ENCODE data around the gene RNF150.

DNA sequence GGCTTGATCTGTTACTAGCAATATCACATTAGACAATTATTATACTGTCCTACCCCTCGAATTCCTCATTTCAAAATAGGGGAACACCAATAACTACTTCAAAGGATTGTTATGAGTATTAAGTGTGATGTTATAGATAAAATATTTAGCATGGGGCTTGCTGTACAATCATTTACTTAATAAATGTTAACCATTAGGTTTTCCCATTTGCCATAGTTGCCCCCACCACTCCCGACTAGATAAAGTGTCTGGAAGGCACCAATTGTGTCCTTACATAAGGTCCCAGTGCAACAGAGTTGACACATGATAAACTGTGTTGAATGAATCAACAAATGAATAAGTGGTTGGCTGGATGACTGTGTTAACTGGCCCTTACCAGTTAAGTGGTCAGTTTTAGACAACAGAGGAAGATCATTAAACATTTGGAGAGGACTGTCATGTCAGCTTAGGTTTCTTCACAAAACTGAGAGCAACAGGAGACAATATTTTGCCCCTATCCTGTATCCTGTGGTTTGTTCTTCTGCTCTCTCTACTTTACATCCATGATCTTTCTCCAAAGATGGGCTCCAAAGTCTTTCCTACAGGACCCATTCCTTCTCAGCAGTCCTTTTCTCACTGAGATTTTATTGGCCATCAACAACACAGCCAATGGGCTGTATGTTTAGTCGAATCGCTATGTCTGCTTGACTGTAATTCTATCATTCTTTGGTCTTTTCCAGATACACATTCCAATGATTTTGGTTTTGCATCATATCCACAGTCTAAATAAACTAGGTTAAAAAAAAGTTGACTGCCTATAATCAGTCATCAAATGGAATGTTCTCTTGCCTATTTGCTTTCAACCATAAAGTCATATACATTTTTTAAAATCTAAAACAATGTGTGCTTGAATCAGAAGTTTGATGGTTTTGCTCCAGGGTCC lies 74.4 kb downstream of the RNF150 start:
- TF ChIP-seq, protein P1, sequence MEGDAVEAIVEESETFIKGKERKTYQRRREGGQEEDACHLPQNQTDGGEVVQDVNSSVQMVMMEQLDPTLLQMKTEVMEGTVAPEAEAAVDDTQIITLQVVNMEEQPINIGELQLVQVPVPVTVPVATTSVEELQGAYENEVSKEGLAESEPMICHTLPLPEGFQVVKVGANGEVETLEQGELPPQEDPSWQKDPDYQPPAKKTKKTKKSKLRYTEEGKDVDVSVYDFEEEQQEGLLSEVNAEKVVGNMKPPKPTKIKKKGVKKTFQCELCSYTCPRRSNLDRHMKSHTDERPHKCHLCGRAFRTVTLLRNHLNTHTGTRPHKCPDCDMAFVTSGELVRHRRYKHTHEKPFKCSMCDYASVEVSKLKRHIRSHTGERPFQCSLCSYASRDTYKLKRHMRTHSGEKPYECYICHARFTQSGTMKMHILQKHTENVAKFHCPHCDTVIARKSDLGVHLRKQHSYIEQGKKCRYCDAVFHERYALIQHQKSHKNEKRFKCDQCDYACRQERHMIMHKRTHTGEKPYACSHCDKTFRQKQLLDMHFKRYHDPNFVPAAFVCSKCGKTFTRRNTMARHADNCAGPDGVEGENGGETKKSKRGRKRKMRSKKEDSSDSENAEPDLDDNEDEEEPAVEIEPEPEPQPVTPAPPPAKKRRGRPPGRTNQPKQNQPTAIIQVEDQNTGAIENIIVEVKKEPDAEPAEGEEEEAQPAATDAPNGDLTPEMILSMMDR (IDR thresholded peaks at IDR 0.05): no peak
- no peak for TF ChIP-seq SIN3A (IDR thresholded peaks at IDR 0.05; ENCODE audit: borderline replicate concordance, insufficient read depth, low read depth, low read length)
- TF ChIP-seq POLR2AphosphoS5 (IDR thresholded peaks at IDR 0.05; ENCODE audit: low read depth, low read length): no peak
- no peak for TF ChIP-seq TCF7L2 (IDR thresholded peaks at IDR 0.05; ENCODE audit: low read depth, low read length)
